ENCODE data around the gene SLX4.

Gene SLX4

GRCh38 chr16:3579776-3580175 lies 31.6 kb downstream of the SLX4 start:
- H3K36me3 ChIP-seq (replicated peaks), result peaks cover 8% of the 10 kb centered on the region
- TF ChIP-seq CTCF (IDR thresholded peaks at IDR 0.05; ENCODE audit: low read depth, low read length, missing control alignments), result no peak
- H3K4me3 ChIP-seq (ENCODE audit: low read depth, low read length), result no peak overlapping the region
- no peak overlapping the region for H3K27ac ChIP-seq
- in situ Hi-C loops (cut with HindIII; ENCODE audit: low pct_ligation_motif_present, low sequenced_read_pairs), result no loop called here
- H3K27me3 ChIP-seq (replicated peaks), result no peaks in the 10 kb centered on the region
- no peak for DNase-seq

GRCh38 chr16:3578610-3579551 lies 32.5 kb downstream of the SLX4 start:
- H3K4me3 ChIP-seq (ENCODE audit: low read depth, low read length), result no peak overlapping the region
- H3K36me3 ChIP-seq (replicated peaks), result peaks cover 8% of the 10 kb centered on the region
- H3K27ac ChIP-seq, result no peak overlapping the region
- TF ChIP-seq CTCF (IDR thresholded peaks at IDR 0.05; ENCODE audit: low read depth, low read length, missing control alignments), result no peak
- in situ Hi-C loops (cut with HindIII; ENCODE audit: low pct_ligation_motif_present, low sequenced_read_pairs), result no loop called here
- no peaks in the 10 kb centered on the region for H3K27me3 ChIP-seq (replicated peaks)
- no peak for DNase-seq

- no peak overlapping the region for H3K4me3 ChIP-seq (ENCODE audit: low read depth, low read length)
These were observed 33.3 kb downstream of the SLX4 start for GRCh38 chr16:3578121-3578520.

GRCh38 chr16:3577302-3577752 lies 34.1 kb downstream of the SLX4 start, which contains the start of gene NLRC3:
TSS of gene NLRC3 (minus strand) at chr16:3577403. CDS start at chr16:3565036, 12,367 bp downstream.
- TF ChIP-seq CTCF (IDR thresholded peaks at IDR 0.05; ENCODE audit: low read depth, low read length, missing control alignments), result no peak
- in situ Hi-C loops (cut with HindIII; ENCODE audit: low pct_ligation_motif_present, low sequenced_read_pairs), result no loop called here
- Histone ChIP-seq H3K4me3 (ENCODE audit: low read depth, low read length) (no peak within 1 kb of the TSS), H3K27ac (no peak within 1 kb of the TSS), H3K36me3 (replicated peaks) (peaks cover under 1% of the 10 kb centered on the region), H3K27me3 (replicated peaks) (no peaks in the 10 kb centered on the region)
- no peak for DNase-seq

More at GRCh38 chr16:3578121-3578520, 33.3 kb downstream of the SLX4 start:
- DNase-seq, result no peak
- Histone ChIP-seq H3K27me3 (replicated peaks) (no peaks in the 10 kb centered on the region), H3K36me3 (replicated peaks) (peaks cover 6% of the 10 kb centered on the region), H3K27ac (no peak overlapping the region)
- in situ Hi-C loops (cut with HindIII; ENCODE audit: low pct_ligation_motif_present, low sequenced_read_pairs), result no loop called here
- no peak for TF ChIP-seq CTCF (IDR thresholded peaks at IDR 0.05; ENCODE audit: low read depth, low read length, missing control alignments)

- H3K27ac ChIP-seq, result no peak overlapping the region
- in situ Hi-C loops (cut with HindIII; ENCODE audit: low pct_ligation_motif_present, low sequenced_read_pairs), result no loop called here
- H3K27me3 ChIP-seq (replicated peaks), result no peaks in the 10 kb centered on the region
- TF ChIP-seq CTCF (IDR thresholded peaks at IDR 0.05; ENCODE audit: low read depth, low read length, missing control alignments), result no peak
- no peak for DNase-seq
- no peaks in the 10 kb centered on the region for H3K36me3 ChIP-seq (replicated peaks)
- H3K4me3 ChIP-seq (ENCODE audit: low read depth, low read length), result no peak overlapping the region
These were observed 35.2 kb downstream of the SLX4 start for GRCh38 chr16:3576211-3576610.
